ENCODE results near the gene ATP6V1G1.
"Not testable (repeated sequence)": the region's sequence is repeated elsewhere in the genome, so short reads cannot be mapped to it uniquely, and the experiment has no call there.

The ATP6V1G1 gene

DNA sequence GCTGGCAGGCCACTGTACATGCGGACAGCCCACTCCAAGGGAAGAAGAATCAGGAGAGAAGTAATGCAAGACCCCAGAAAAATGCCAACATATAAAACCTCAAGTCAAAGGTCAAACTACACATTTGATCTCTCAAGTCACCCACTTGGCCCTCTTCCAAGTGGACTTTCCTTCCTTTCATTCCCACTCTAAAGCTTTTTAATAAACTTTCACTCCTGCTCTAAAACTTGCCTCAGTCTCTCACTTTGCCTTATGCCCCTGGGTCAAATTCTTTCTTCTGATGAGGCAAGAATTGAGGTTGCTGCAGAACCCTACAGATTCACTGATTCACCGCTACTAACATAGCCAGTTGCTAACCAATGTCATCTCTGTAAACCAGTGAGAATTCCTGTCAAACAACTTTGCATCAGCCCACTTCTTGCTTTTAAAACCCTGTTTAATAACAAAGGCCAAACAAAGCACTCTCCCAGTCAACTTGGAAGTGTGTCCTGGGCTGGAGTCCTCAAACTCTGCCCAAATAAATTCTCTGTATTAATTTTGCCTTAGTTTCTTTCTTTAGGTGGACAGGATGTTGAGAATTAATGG, 6.9 kb upstream of the ATP6V1G1 start:
- DNase-seq, result no peak

DNA sequence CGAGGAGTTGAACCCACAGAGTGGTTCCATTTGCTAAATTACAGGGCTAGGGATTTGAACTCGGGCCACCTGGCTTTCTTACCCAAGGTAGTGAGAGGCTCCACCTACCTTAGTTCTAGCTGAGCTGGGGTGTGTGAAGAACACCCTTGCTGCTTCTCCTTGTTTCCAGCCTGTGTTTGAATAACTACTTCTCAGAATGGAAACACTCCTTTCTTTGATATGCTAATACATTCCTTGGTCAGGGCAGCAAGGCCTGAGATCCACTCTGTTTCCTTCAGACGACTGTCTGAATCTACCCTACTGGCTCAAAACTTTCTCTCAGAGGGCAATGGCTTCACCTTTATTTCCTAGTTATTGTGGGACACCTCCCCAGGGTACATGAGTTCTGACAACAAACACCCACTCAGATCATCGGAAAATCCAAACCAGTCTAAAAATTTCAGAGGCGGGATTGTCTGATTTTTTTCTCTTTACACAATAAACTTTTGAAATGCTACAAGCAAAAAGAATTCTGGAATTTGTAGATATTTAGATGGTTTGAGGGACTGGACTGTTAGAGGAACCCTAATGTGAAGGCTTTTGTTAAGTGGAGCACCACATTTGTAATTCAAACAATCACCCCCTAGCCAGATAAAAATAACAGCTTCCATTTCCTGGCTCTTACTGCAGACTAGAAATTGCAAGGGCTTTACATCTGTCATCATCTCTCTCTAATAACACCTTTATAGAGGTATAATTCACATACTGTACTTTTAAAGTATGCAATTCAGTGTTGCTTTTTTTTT, 4.0 kb upstream of the ATP6V1G1 start:
- no peak for DNase-seq

DNA sequence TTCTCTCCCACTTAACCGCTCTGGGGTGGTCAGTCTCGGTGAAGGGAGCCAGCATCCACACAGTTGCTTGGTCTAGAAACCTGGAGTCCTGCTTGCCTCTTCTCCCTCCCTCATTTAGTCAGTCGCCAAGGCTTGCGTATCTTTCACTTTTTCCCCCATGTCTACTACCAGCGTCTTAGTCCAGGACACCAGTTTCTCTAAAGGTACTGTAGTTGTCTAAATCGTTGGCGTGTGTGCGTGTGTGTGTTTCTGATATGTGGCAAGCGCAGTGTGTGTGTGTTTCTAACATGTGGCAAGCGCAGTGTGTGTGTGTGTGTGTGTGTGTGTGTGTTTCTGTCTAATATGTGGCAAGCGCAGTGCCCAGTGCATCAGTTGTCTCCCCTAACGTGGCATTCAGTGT, 641 bp downstream of the ATP6V1G1 start:
- no peak for DNase-seq

DNA sequence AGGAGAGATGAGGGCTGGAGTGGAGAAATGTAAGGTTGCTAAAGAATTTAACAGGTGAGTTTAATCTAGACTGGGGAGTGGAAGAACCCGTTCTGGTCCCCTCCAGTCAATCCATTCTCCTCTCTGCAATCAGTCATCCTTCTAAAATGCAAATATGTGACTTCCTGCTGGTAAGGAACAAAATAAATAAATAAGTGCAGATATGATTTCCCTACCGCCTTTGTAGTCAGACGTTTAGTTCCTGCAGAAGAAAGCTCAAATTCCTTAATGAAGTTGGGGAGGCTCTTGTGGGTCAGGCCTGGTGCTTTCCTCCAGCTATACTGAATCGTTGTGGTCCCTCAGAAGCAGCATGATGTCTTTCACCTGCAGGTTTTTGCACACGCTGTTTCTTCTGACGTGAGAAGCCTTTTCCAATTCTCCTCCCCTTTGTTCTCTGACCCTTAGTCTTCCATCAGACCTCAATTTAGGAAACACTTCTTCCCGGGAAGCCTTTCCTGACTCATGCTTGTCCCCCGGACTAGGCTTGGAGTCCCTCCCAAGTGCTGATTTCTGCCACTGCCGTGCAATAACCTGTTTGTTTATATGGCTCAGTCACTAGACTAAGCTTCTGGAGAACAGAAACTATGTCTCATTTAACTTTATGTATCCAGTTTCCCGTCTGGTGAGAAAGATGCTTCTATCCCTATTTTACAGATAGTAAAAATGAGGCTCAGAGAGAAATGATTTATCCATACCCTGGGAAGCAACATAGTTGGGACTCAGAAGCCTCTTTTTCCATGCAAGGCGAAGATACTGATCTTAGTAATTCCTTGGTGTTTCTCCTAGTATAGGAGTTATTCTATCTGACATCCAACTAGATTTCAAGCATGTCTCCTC, 1.3 kb downstream of the ATP6V1G1 start:
- no peak for DNase-seq

DNA sequence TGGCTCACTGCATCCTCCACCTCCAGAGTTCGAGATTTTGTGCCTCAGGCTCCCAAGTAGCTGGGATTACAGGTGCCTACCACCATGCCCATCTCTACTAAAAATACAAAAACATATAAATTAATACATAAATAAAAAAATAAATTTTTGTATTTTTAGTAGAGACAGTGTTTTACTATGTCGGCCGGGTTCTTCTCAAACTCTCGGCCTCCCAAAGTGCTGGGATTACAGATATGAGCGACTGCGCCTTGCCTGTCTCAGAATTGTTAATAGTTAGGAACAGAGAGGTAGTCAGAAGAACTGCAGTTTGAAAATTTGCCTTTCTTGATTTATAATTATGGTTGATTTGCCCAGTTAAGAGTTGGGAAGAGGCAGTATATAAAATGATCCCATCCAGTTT, 2.8 kb downstream of the ATP6V1G1 start:
- DNase-seq, result no peak

DNA sequence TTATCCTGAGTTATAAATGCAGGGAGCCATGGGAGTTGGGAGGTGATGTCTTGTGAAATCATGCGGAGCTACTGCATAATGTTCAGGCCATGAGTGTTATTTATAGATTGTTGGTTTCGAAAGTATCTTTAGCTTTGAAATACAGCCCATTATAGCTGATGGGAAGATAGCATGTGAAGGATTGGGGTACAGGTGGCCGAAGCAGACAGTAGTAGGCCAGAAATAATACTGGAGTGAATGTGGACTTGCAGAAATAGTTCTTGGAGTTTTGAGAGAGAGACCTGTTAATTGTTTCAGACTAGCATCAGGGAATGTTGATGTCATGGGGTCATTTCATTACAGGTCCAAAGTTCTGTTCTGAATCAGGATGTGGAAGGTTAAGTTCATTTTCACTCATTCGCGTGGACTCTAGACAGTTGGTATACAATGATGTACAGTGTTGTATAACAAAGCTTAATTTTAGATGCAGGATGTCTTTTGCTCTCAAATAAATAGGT, 3.8 kb downstream of the ATP6V1G1 start:
- DNase-seq, result no peak

DNA sequence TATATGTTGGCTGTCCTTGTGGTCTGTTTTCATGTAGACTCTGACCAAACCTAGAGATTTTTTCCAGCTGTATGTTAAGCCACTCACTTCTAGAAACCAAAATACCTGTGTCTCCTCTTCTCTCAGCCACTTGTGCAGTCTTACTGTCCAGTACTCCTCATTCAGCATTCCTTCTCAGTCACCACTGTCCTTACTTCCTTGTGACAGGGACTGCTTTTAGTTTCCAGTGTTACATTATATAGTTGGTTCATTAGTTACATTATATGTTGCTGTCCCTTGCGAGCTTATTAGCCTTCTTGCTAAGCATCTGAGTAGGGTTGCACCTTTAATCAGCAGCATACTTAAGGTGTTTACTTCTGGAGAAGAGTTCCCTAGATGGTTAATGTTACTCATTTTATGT, 4.3 kb downstream of the ATP6V1G1 start:
- DNase-seq, result no peak

DNA sequence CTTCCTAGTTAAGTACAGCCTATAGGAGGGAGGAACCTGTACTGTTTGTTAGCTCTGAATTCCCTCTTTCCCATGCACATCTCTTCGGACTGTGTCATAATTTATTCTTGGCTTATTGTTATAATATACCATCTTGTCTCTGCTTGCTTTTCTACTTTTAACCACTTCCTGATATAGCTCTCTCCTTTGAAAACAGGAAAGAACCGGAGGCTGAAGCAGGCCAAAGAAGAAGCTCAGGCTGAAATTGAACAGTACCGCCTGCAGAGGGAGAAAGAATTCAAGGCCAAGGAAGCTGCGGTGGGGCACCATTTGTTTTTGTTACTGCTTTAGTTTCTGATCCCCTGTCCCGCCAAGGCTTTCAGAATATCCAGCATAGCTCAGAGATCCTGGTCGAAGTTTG, 4.8 kb downstream of the ATP6V1G1 start:
- peak; percentile 44 for DNase-seq

DNA sequence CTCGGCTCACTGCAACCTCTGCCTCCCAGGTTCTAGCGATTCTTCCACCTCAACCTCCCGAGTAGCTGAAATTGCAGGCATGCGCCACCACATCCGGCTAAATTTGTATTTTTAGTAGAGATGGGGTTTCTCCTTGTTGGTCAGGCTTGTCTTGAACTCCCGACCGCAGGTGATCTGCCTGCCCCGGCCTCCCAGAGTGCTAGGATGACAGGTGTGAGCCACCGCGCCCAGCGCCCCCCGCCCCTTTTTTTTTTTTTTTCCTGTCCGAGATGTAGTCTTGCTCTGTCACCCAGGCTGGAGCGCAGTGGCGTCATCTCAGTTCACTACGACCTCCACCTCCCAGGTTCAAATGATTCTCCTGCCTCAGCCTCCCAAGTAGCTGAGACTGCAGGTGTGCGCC, 6.6 kb downstream of the ATP6V1G1 start:
- no peak for DNase-seq

DNA sequence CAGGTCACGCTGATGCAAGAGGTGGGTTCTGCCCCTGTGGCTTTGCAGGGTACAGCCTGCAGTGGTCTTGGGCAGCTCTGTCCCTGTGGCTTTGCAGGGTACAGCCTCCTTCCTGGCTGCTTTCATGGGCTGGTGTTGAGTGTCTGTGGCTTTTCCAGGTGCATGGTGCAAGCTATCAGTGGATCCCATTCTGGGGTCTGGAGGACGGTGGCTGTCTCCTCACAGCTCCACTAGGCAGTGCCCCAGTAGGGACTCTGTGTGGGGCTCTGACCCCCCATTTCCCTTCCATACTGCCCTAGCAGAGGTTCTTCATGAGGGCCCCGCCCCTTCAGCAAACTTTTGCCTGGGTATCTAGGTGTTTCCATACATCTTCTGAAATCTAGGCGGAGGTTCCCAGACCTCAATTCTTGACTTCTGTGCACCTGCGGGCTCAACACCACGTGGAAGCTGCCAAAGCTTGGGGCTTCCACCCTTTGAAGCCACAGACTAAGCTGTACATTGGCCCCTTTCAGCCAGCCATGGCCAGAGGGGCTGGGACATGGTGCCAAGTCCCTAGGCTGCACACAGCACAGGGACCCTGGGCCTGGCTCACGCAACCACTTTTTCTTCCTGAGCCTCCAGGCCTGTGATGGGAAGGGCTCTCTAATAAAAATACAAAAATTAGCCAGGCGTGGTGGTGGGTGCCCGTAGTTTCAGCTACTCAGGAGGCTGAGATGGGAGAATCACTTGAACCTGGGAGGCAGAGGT, 13.1 kb downstream of the ATP6V1G1 start:
- DNase-seq, result not testable (repeated sequence)

DNA sequence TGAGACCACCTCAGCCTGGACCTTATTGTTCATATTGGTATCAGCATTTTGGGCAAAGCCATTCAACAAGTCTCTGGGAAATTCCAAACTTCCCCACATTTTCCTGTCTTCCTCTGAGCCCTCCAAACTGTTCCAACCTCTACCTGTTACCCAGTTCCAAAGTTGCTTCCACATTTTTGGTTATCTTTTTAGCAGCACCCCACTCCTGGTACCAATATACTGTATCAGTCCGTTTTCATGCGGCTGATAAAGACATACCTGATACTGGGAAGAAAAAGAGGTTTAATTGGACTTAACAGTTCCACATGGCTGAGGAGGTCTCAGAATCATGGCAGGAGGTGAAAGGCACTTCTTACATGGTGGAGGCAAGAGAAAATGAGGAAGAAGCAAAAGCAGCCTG, 14.2 kb downstream of the ATP6V1G1 start:
- DNase-seq, result not testable (repeated sequence)

DNA sequence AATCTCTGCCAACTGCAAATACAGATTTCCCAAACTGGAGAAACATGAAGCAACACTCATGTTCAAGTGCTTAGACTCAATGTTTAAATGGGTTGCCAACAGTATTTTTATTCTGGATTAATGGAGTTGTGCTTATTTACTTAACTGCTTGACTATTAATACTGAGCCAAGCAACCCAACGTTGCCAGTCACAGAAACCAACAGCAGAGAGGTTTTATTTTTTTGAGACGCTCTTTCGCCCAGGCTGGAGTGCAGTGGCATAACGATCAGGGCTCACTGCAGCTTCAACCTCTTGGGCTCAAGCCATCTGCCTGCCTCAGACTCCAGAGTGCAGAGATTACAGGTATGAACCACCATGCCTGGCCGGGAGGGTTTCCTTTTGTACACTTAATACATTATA, 15.1 kb downstream of the ATP6V1G1 start:
- DNase-seq, result no peak

DNA sequence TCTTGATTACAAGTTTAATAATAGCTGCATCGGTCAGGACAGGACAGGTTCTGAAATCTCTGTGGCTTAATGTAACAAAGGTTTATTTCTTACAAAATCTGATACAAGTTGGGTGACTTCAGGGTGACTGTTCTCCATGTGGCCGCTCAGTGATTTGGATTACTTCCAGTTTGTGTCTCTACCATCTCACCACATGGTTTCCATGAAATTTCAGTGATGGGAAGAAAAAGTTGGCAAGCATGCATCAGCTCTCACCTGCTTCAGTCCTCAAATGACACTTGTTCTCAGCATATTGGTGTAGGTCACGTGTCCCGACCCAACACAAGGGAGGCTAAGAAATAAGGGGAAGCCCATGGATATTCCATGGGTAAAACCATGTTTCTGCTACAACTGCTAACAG, 15.7 kb downstream of the ATP6V1G1 start:
- no peak for DNase-seq

DNA sequence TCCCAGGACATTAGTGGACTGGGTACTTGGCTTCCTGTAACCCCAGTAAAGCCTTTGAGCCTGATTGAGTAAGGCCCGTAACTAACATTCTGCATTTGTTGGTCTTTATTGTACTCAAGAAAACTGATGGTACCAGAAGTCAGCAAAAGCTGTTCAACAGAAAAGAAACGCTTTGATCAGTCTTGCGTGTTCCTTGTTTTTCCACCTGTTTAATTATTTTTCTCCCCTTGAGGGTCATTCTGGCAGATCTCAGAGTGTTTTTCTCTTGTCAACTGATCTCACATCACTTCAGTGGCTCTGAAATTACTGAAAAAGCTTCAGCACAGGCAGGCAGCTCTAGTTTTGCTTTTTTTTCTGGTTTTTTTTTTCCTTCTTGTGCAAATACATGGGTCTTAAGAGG, 17.4 kb downstream of the ATP6V1G1 start:
- no peak for DNase-seq

DNA sequence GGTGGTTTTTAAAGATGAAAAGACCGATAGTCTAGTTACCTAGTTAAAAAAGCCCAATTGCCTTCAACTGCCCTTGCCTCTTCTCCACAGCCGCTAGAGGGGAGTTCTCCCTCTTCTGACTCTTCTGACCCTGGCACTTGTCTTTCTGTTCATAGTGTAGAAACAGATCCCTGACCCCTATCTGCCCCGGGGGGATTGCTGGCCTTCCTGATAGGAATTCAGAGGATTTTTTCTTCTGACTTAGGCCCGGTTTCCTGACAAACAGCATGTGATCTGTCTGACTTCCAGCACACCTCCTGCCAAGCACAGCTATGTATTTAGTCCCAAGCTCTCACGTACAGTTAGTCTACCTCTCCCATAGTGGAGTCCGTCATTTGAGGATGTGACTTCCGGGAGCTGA, 18.5 kb downstream of the ATP6V1G1 start:
- no peak for DNase-seq

DNA sequence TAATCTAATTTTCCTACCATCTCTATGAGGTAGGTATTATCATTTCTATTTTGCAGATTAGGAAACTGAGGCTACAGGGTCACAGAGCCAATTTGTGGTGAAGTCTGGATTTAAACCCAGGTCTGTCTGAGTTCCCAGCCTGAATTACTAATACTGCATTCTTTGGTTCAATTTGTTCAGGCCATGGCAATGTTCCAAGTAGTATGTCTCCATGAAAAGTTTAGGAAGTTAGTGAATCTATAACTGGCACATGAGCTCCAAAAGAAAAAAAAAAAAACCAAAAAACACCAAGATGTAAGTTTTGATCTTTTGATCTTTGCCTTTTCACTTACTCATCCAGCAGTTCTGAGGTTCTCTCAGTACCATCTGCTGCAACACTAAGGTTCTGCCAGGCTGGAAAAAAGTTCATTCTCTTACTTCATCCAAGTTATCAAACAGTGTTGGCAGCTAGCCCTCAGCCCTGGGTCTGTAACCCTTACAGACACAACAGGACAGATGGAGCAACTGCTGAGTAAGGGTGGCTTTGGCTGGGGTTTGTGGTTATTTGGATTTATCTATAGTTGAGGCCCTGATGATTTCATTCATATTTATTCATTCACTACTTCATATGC, 19.1 kb downstream of the ATP6V1G1 start:
- DNase-seq, result no peak

DNA sequence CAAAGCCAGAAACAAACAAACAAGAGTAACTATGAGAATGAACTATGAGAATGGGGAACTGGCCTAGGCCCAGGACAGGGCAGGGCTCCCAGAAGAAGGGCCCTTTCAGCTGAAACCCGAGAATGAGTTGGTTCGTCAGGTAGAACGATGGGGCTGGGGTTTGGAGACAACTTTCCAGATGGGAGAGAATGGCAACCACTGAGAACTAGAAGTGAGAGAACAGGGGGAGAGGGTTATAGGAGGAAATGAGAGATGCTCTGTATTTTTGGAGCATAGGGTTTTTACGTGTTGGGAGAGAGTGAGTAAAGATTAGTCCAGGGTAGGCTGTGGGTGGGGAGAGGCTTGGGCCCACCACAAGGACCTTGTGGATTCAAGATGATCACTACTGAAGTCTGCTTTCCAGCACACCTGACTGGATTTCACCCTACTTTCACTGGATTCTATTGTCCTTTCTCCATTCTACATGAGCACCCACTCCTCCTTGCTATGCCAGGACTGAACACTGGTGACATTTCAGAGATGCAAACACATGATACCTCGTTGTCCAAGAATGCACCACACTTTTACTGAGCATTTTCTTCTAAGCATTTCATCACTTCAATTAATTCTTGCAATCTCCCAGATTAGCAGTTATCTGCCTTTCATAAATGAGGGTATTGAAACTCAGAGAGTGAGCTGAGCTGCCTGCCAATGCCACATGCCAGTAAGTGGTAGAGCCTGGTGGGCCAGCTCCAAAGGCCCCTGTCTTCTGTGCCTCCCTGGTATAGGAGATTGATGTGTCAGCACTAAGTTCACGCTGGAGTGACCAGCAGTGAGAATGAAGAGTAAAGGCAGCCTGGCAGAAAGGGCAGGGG, 20.3 kb downstream of the ATP6V1G1 start:
- DNase-seq, result no peak

DNA sequence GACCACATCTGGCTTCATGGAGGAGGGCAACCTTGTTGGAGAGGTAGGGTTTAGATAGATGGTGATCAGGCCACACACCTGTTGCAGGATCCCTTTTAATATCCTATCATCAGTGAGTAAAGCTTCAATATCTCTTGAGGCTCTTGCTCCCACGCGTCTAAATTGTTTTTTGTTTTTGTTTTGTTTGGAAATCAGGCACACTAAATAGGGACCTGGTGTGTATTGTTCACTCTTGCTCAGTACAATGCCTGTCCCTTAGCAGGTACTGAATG, 20.9 kb downstream of the ATP6V1G1 start:
- no peak for DNase-seq

DNA sequence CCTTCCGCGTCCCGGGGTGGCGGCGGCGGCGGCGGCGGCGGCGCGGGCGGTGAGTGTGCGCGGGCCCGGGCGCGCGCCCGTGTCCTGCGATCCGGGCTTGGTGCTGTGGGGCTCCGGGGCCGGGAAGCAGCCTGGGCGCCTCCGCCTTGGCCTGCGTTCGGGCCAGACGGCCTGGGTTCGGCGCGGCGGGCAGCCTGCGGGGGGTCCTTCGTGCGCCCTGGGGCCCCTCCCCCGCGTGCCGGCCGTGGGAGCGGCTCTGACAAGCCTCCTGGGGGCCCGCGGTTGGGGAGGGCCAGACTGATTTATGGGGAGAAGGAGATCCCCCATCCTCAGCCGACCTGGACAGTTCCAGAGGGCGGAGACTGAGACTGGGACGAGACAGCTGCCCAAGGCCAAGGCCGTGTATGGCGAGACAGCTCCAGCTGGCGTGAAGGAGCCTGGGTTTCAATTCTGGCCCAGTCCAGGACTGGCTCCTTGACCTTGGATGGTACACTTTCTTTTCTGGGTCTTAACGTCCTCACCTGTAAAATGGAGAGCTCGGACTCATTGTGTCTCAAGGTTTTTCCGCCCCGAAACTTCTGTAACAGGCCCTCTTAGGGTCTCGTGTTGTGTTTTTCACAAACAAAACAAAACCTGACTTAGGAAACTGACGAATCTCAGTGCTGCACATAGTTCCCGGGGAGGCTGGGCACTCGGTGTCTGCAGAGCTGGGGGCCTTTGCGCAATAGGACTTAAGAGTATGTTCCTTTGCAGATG, 24.1 kb downstream of the ATP6V1G1 start:
- DNase-seq, result no peak

DNA sequence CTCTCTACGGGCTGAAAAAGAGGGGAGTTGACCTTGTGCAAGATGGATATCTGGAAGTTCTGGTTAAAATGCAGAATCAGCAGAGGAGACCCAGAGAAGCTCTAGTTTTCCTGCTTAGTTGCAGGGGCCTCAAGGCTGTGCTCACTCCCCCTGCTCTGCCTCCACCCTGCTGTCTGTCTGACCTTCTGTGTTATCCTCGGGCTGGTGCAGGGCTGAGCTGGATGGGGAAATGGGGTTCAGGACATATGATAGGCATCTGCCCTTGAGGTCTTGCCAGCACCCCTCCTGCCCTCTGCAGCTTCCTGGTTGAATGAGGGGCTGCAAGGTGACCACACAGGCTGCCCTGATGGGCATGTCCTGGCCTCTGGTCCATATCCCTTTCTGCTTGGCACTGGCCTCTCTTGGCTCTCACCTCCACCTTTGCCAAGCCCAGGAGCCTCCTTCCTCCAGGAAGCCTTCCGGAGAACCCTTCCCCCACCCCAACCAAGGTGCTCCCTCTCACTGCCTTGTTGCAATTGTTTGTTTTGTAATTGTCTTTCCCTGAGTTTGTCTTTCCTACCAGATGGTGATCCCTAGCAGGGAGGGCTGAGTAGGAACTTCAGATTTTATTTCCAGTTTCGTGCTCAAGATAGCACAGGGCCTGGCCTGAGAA, 24.8 kb downstream of the ATP6V1G1 start:
- DNase-seq, result no peak

DNA sequence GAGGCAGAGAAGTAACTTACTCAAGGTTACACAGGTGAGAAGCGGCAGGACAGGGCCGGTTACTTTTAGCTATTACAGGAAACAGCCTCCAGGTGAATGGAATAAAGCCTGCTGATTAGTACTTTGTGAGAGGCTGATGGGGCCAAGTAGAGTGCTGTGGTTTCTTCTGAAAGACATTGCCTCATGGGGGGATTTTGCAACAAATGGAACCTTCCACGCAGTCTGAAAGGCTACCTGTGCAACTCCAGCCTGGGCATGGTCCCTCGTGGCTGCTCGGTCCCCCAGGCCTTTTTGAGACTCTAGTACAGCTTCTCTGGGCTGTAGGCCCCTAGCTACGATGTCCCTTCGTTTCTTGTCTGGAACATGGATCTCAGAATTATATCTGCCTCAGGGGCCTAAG, 25.5 kb downstream of the ATP6V1G1 start:
- no peak for DNase-seq
